Nucleus accumbens (tissue), 56 donors: Measurements from ENCODE around the gene UGT1A4.
"Not testable (repeated sequence)": the region's sequence is repeated elsewhere in the genome, so short reads cannot be mapped to it uniquely, and the experiment has no call there.

ENCODE experiments used
- DNase-seq, 56 donors: peaks; one replicate each; lab custom pipeline; 2025; lab: John Stamatoyannopoulos, UW

The UGT1A4 gene

GRCh38 chr2:233699424-233700027 lies 19.0 kb upstream of the UGT1A4 start:
- DNase-seq: no peak

DNA sequence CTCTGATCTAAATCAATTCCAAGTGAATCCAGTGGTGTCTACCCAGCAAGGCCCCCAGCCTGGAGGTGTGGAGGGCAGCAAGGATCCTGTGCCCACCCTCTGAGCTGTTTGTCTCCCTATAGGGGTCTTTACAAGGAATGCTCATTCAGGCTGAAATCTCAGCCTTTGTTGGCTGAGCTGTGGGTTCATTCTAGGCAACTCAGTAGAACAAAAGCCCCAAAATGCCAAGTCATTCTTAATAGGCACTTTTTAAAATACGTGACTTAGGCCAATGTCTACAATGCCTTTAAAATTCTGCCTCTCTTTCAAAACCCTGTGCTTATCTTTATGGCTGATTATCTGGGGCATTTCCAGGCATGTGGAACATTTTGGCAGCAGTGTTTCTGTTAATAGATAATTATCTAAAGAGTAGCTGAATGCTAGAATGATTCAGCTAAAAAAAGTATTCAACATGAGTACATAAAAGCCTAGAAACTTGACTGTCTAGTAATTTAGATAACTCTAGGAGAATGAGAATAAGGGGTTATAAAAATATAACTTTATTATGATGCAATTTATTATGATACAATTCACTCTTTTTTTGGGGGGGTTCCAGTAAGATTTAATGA lies 18.4 kb upstream of the UGT1A4 start:
- DNase-seq: no peak

DNA sequence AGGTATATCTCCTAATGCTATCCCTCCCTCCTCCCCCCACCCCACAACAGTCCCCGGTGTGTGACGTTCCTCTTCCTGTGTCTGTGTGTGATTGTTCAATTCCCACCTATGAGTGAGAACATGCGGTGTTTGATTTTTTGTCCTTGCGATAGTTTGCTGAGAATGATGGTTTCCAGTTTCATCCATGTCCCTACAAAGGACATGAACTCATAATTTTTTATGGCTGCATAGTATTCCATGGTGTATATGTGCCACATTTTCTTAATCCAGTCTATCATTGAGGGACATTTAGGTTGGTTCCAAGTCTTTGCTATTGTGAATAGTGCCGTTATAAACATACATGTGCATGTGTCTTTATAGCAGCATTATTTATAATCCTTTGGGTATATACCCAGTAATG lies 17.7 kb upstream of the UGT1A4 start:
- not testable (repeated sequence) for DNase-seq

GRCh38 chr2:233702238-233702637 lies 16.3 kb upstream of the UGT1A4 start:
- no peak for DNase-seq

GRCh38 chr2:233705911-233706506 lies 12.5 kb upstream of the UGT1A4 start:
- no peak for DNase-seq

GRCh38 chr2:233706720-233707119 lies 11.8 kb upstream of the UGT1A4 start:
- no peak for DNase-seq

- DNase-seq: no peak
Measured at GRCh38 chr2:233707940-233708644, 10.4 kb upstream of the UGT1A4 start.

DNA sequence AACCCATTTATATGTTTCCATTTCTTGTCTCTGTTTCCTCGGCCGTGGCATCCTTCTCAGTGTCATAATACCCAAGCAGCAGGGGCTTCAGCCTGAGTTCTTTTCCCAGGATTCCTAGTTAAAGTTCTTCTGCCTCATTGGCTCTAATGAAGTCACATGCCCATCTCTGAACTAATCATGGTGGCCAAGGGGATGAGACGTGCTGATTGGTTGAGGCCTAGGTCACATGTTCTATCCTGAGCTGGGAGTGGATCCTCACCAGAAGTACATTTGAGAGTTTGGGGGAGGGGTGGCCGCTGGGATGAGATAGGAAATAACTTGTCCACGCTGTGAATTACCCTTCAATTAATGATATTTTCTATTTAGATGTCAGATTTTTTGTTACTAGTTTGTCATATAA lies 9.6 kb upstream of the UGT1A4 start:
- DNase-seq: no peak

- DNase-seq: peak in 50 of 56 donors; percentile 6 to 85 (median 36)
Measured at GRCh38 chr2:233711312-233712008, 7.1 kb upstream of the UGT1A4 start.

- DNase-seq: no peak
Measured at GRCh38 chr2:233712611-233713261, 5.8 kb upstream of the UGT1A4 start, which contains the start of gene UGT1A5. Gene UGT1A5 (plus strand): TSS chr2:233712907. CDS start chr2:233712992, 85 bp downstream.

DNA sequence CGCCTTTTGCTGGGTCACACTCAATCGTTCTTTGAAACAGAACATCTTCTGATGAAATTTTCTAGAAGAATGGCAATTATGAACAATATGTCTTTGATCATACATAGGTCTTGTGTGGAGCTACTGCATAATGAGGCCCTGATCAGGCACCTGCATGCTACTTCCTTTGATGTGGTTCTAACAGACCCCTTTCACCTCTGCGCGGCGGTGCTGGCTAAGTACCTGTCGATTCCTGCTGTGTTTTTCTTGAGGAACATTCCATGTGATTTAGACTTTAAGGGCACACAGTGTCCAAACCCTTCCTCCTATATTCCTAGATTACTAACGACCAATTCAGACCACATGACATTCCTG lies 5.3 kb upstream of the UGT1A4 start:
- DNase-seq: no peak

GRCh38 chr2:233714121-233714520 lies 4.4 kb upstream of the UGT1A4 start:
- no peak for DNase-seq

DNA sequence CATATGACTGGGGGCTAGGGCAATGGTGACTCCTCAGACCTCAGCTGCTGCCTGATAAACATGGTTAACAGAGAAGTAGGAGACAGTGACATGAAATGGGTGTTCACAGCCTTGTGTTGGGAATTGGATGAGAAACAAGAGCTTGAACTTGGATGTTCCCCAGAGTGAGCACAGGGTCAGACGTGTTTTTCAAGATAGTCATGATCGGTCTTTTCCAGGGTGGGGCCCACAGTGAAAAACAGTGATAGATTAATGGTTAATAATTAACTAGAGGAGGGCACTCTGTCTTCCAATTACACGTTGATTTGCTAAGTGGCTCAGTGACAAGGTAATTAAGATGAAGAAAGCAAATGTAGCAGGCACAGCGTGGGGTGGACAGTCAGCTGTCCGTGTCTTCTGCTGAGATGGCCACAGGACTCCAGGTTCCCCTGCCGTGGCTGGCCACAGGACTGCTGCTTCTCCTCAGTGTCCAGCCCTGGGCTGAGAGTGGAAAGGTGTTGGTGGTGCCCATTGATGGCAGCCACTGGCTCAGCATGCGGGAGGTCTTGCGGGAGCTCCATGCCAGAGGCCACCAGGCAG lies 10.3 kb downstream of the UGT1A4 start, which contains the start of gene UGT1A3:
UGT1A3 (plus strand) TSS at position 320 of the 579 bp plus-strand sequence; CDS start at position 405, 85 bp downstream.
- no peak for DNase-seq

DNA sequence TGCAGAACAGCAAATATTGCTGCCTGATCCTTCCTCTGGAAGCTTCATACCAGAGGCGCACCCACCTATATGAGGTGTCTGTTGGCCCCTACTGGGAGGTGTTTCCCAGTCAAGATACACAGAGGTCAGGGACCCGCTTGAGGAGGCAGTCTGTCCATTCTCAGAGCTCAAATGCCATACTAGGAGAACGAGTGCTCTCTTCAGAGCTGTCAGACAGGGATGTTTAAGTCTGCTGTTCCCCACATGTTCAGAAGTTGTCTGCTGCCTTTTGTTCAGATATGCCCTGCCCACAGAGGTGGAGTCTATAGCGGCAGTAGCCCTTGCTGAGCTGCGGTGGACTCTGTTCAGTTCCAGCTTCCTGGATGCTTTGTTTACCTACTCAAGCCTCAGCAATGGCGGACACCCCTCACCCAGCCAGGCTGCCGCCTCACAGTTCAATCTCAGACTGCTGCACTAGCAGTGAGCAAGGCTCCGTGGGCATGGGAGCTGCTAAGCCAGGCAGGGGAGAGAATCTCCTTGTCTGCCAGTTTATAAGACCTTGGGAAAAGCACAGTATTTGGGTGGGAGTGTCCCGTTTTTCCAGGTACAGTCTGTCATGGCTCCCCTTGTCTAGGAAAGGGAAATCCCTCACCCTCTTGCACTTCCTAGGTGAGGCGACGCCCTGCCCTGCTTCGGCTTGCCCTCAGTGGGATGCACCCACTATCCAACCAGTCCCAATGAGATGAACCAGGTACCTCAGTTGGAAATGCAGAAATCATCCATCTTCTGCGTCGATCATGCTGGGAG lies 18.5 kb downstream of the UGT1A4 start:
- not testable (repeated sequence) for DNase-seq

GRCh38 chr2:233740870-233741269 lies 22.3 kb downstream of the UGT1A4 start:
- no peak for DNase-seq

DNA sequence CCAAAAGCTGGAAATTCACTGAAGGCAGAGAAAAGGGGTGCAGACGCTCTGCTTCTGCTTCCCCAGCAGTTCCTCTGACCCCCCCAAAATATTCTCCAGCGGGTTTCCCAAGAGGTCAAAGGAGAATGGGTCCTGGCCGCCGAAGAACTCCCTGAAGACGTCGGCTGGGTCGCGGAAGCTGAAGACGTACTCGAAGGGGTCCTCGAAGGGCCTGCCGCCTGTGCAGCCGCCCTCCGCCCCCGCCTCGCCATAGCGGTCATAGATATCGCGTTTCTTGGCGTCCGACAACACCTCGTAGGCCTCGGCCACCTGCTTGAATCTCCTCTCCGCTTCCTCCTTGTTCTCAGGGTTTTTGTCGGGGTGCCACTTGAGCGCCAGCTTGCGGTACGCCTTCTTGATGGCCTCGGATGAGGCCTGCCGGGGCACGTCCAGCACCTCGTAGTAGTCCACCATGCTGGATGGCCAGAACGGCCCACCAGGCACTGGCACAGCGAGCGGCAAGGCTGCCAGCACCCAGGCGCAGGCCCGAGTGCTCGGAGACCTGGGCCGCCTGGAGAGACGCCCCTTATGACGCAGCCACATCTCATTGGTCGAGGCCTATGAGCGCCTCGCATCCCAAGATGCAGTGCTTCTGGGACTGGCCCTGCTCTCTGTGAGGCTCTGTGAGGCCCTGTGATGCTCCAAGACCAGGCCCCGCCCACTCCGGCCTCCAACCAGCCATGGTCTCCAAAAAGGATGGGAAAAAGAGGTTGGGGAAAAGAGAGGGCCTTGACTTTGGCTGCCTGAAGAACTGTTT lies 25.1 kb downstream of the UGT1A4 start:
- no peak for DNase-seq

GRCh38 chr2:233745073-233745755 lies 26.7 kb downstream of the UGT1A4 start:
- no peak for DNase-seq

DNA sequence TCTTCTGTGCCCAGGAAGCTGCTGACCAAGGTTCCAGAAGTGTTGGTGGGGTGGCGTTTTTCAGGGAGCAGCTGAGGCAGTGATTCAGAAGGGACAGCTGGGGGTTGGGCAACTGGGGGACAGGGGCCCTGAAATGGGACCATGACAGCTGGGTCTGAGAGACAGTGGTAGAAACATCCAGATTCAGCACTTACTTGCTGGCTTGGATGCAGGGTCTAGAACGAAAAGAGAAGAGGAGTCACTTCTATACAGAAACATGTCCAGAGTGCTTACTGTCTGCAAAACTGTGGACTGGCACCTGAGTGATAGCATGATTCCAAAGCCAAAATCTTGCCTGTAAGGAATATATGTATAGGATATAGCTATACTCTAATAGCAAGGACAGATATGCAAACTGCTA lies 27.3 kb downstream of the UGT1A4 start:
- DNase-seq: not testable (repeated sequence)
